Neutrophil (primary cell): ENCODE measurements around the gene LEF1.

ENCODE experiments used
- H3K27ac ChIP-seq: fragments of 200-600 bp; sonication (generic); 2 replicates; pipeline ENCODE4 v1.5.1; 2016; ENCODE audit warnings: mild to moderate bottlenecking, moderate library complexity
- H3K27me3 ChIP-seq: fragments of 200-600 bp; sonication (generic); 2 replicates; pipeline ENCODE4 v1.6.0; 2016; ENCODE audit warnings: mild to moderate bottlenecking
- H3K36me3 ChIP-seq: fragments of 200-600 bp; sonication (generic); 2 replicates; pipeline ENCODE4 v1.5.1; 2017
- H3K4me1 ChIP-seq, 2 experiments: fragments of 200-600 bp in 1 of 2; sonication (generic) in 1 of 2; 1 replicate in 1 of 2; 2 replicates in 1 of 2; pipeline versions ENCODE4 v1.5.1 to v1.6.1; 2013 to 2016; ENCODE audit warnings: low read depth in 1 of 2, low read length in 1 of 2, mild to moderate bottlenecking in 1 of 2, moderate library complexity in 1 of 2; ENCODE audit not compliant: control insufficient read depth in 1 of 2, insufficient read depth in 1 of 2
- H3K4me3 ChIP-seq, 2 experiments: fragments of 200-600 bp in 1 of 2; sonication (generic) in 1 of 2; 1 replicate in 1 of 2; 2 replicates in 1 of 2; pipeline ENCODE4 v1.5.1; 2013 to 2016; ENCODE audit warnings: low read depth in 1 of 2, low read length in 1 of 2, mild to moderate bottlenecking in 1 of 2, moderate library complexity in 1 of 2
- H3K9me3 ChIP-seq: fragments of 200-600 bp; sonication (generic); 2 replicates; pipeline ENCODE4 v1.5.1; 2016
- CTCF ChIP-seq: fragments of 200-600 bp; sonication (generic); IDR thresholded peaks from 2 replicates; pipeline ENCODE4 v1.5.1; 2016; ENCODE audit warnings: antibody characterized with exemption

The LEF1 gene

GRCh38 chr4:108087293-108087967 is 81.3 kb downstream of the LEF1 start:
- H3K27ac ChIP-seq, result no peak overlapping the region
- TF ChIP-seq CTCF, result no peak
- no peaks in the 10 kb centered on the region for H3K36me3 ChIP-seq

GRCh38 chr4:108081256-108081655 is 87.5 kb downstream of the LEF1 start:
- no peak overlapping the region for H3K4me3 ChIP-seq
- H3K4me1 ChIP-seq, result no peaks in the 10 kb centered on the region
- H3K27ac ChIP-seq, result no peak overlapping the region
- no peak for TF ChIP-seq CTCF
- H3K27me3 ChIP-seq, result peaks cover 11% of the 10 kb centered on the region
- no peaks in the 10 kb centered on the region for H3K9me3 ChIP-seq
- no peaks in the 10 kb centered on the region for H3K36me3 ChIP-seq

More at GRCh38 chr4:108087293-108087967, 81.3 kb downstream of the LEF1 start:
- no peaks in the 10 kb centered on the region for H3K4me1 ChIP-seq
- H3K9me3 ChIP-seq, result no peaks in the 10 kb centered on the region
- no peak overlapping the region for H3K4me3 ChIP-seq
- peaks cover 4% of the 10 kb centered on the region for H3K27me3 ChIP-seq

DNA sequence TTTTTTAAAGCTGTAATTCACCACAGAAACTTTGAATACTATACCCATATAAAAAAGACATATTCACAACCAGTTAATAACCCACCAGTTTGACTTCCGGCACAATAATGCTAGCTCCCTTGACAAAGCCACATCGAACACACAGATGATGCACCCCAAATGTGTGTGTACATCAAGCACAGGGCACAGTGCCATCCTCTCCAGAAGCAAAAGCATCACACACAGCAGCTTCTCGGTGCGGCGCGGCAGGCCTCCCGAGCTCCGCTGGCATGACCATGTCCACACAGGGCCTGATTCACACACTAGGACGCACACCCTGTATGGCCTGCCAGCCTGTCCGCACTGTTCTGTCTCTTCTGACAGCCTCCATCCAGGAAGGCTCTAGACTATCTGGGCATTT is 88.0 kb downstream of the LEF1 start:
- H3K27ac ChIP-seq, result no peak overlapping the region
- H3K4me3 ChIP-seq, result no peak overlapping the region
- no peaks in the 10 kb centered on the region for H3K9me3 ChIP-seq
- H3K4me1 ChIP-seq, result no peaks in the 10 kb centered on the region
- peaks cover 11% of the 10 kb centered on the region for H3K27me3 ChIP-seq
- H3K36me3 ChIP-seq, result no peaks in the 10 kb centered on the region
- TF ChIP-seq CTCF, result no peak

DNA sequence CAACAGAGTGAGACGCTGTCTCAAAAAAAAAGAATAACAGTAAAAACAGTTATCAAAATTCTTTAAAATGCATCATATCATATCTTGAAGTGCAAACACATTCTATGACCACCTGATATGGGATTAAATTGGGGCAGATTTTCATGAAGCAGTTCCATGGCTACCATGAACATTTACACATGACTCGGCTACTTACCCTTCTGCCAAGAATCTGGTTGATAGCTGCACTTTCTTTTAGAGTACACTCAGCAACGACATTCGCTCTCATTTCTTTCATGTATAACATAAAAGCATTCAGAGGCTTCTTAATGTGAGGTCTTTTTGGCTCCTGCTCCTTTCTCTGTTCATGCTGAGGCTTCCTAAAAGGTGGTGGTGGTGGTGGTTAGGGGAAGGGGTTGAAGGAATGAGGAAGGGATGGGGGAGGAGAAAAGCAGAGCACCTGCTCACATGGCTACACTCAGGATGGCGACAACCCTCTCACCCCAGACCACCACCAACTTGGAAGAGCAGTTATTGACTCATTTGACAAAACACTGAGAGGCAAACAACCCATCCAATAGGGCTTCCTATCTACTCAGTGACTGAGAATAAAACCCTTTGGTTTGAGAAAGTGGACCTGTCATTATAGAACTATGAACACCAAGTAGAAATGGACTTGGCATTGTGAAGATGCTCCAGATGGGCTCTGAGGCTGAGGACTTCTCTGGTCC is 90.6 kb downstream of the LEF1 start:
- Histone ChIP-seq H3K27me3 (peaks cover 11% of the 10 kb centered on the region), H3K27ac (no peak overlapping the region), H3K36me3 (no peaks in the 10 kb centered on the region)

GRCh38 chr4:108072300-108072699 is 96.4 kb downstream of the LEF1 start:
- Histone ChIP-seq H3K27me3 (peaks cover 14% of the 10 kb centered on the region), H3K9me3 (no peaks in the 10 kb centered on the region), H3K36me3 (no peaks in the 10 kb centered on the region), H3K4me1 (no peaks in the 10 kb centered on the region), H3K4me3 (no peak overlapping the region), H3K27ac (no peak overlapping the region)
- TF ChIP-seq CTCF, result no peak

More for the DNA sequence above, 90.6 kb downstream of the LEF1 start:
- no peaks in the 10 kb centered on the region for H3K9me3 ChIP-seq
- H3K4me1 ChIP-seq, result no peaks in the 10 kb centered on the region
- TF ChIP-seq CTCF, result no peak
- no peak overlapping the region for H3K4me3 ChIP-seq
